Endothelial cell of umbilical vein (primary cell): ENCODE measurements around the gene ORM2. TPM values are rescaled to one million over a fixed set of nuclear protein-coding genes. Genes with fewer than 3 reads are reported as not detected.

Experiments
- BruUV-seq: library from RNA; stranded (reverse); fragments of 400-500 nt; replicated peaks from 2 replicates; lab custom pipeline; 2021; lab: Mats Ljungman, UMichigan
- CTCF ChIA-PET: fragments of 300-600, 350-600 bp; sonication (Branson Sonifier 250); formaldehyde crosslinking; loops from one replicate; lab custom pipeline; 2021; ENCODE audit warnings: antibody characterized with exemption, inconsistent platforms; lab: Charles Lee
- POLR2A ChIA-PET: fragments of 300-600, 350-600 bp; sonication (Branson Sonifier 250); formaldehyde crosslinking; loops from one replicate; lab custom pipeline; 2021; ENCODE audit warnings: antibody characterized with exemption, inconsistent platforms; lab: Charles Lee
- DNase-seq: peaks from one replicate; pipeline ENCODE4 v3.0.0-alpha.2; 2011; ENCODE audit warnings: low read depth, low spot score
- FAIRE-seq: peaks from 2 replicates; lab custom pipeline; 2011; peaks lifted over from hg19 to GRCh38; lab: Jason Lieb, UNC
- H2AFZ ChIP-seq: 2 replicates; pipeline ENCODE4 v1.6.0; 2012; ENCODE audit warnings: low read depth, low read length, control low read depth, inconsistent platforms
- H3K27ac ChIP-seq: 2 replicates; pipeline ENCODE4 v1.5.1; 2011; ENCODE audit warnings: low read depth, mild to moderate bottlenecking, control low read depth, low read length, moderate library complexity; ENCODE audit not compliant: insufficient read depth
- H3K27me3 ChIP-seq, 2 experiments: 2 replicates each; pipeline versions ENCODE4 v1.6.0 to v1.6.1; 2011; ENCODE audit warnings: low read length in 2 of 2, mixed read lengths in 1 of 2; ENCODE audit not compliant: control insufficient read depth in 2 of 2, insufficient read depth in 2 of 2
- H3K36me3 ChIP-seq, 2 experiments: 2 replicates in 1 of 2; 3 replicates in 1 of 2; pipeline ENCODE4 v1.5.1; 2011; ENCODE audit warnings: low read length in 2 of 2, mild to moderate bottlenecking in 1 of 2, moderate library complexity in 1 of 2; ENCODE audit not compliant: control insufficient read depth in 2 of 2, insufficient read depth in 2 of 2; ENCODE audit errors: extremely low read depth in 1 of 2
- H3K4me1 ChIP-seq: 3 replicates; pipeline ENCODE4 v1.5.1; 2011; ENCODE audit warnings: mild to moderate bottlenecking, low read length; ENCODE audit not compliant: control insufficient read depth, insufficient read depth; ENCODE audit errors: extremely low read depth
- H3K4me2 ChIP-seq: 2 replicates; pipeline ENCODE4 v1.6.1; 2011; ENCODE audit warnings: low read length, control low read depth, mixed read lengths; ENCODE audit not compliant: insufficient read depth
- H3K4me3 ChIP-seq, 3 experiments: fragments of 200-600 bp in 1 of 3; sonication (generic), shearing (Covaris generic) in 1 of 3; replicated peaks in 1 of 3; 2 replicates each; pipeline ENCODE4 v1.5.1; 2011 to 2016; ENCODE audit warnings: control low read depth in 3 of 3, low read length in 3 of 3, mild to moderate bottlenecking in 2 of 3, inconsistent platforms in 1 of 3, low read depth in 1 of 3, moderate library complexity in 1 of 3; ENCODE audit not compliant: insufficient read depth in 1 of 3
- H3K79me2 ChIP-seq: 2 replicates; pipeline ENCODE4 v1.6.0; 2012; ENCODE audit warnings: low read length, inconsistent platforms; ENCODE audit not compliant: control insufficient read depth, insufficient read depth
- H3K9ac ChIP-seq: replicated peaks from 2 replicates; pipeline ENCODE3; 2011; ENCODE audit warnings: low read length, control low read depth; ENCODE audit not compliant: insufficient read depth; ENCODE audit errors: extremely low read depth
- H3K9me1 ChIP-seq: replicated peaks from 3 replicates; pipeline ENCODE4 v1.6.0; 2011; ENCODE audit warnings: mild to moderate bottlenecking, low read length; ENCODE audit not compliant: control insufficient read depth, insufficient read depth; ENCODE audit errors: extremely low read depth
- H3K9me3 ChIP-seq: replicated peaks from 2 replicates; pipeline ENCODE4 v1.5.1; 2012; ENCODE audit warnings: low read length, inconsistent platforms; ENCODE audit not compliant: control insufficient read depth, insufficient read depth
- H4K20me1 ChIP-seq: replicated peaks from 2 replicates; pipeline ENCODE3; 2011; ENCODE audit warnings: mild to moderate bottlenecking, low read length; ENCODE audit not compliant: control insufficient read depth, insufficient read depth; ENCODE audit errors: extremely low read depth
- EZH2 ChIP-seq: IDR thresholded peaks from 2 replicates; pipeline ENCODE4 v1.6.1; 2012; ENCODE audit warnings: borderline replicate concordance, low read depth, mild to moderate bottlenecking, moderate library complexity, low read length, inconsistent platforms; ENCODE audit not compliant: severe bottlenecking
- JUN ChIP-seq: IDR thresholded peaks from 2 replicates; pipeline ENCODE4 v1.6.1; 2011; ENCODE audit warnings: borderline replicate concordance, low read depth; ENCODE audit not compliant: insufficient read length, insufficient read depth
- POLR2AphosphoS5 ChIP-seq: IDR thresholded peaks from 2 replicates; pipeline ENCODE4 v1.6.1; 2012; ENCODE audit warnings: low read depth, mild to moderate bottlenecking, control low read depth, low read length, moderate library complexity; ENCODE audit not compliant: insufficient read depth
- dilution Hi-C: fragments of 300-500 bp; cut with MboI; formaldehyde crosslinking; loops from one replicate; pipeline ENCODE4 v1.15.0; 2019; ENCODE audit warnings: low sequenced_read_pairs; ENCODE audit not compliant: extremely low pct_ligation_motif_present
- intact Hi-C: fragments of 100-400 bp; cut with micrococcal nuclease; formaldehyde crosslinking; loops from one replicate; pipeline ENCODE4 v1.10.0; 2022
- polyA plus RNA-seq, 4 experiments: library from polyadenylated mRNA; depleted of rRNA in 3 of 4; stranded (reverse) in 3 of 4; unstranded in 1 of 4; fragments of >200 nt; gene quantifications; 2 replicates each; pipeline versions ENCODE4 v1.2.1 to v1.2.3, GENCODE V29; 2011 to 2012; ENCODE audit warnings: missing spikeins in 1 of 4
- total RNA-seq: library from RNA; stranded (reverse); gene quantifications from 2 replicates; pipeline ENCODE4 v1.2.3, GENCODE V29; 2021
- TF ChIP-seq, protein P1 (sequence below): IDR thresholded peaks from 2 replicates; pipeline ENCODE4 v1.6.1; 2011; ENCODE audit not compliant: insufficient read depth, insufficient read length
- TF ChIP-seq, protein P2 (sequence below), 2 donors: IDR thresholded peaks; 1 replicate in 1 of 2; 2 replicates in 1 of 2; pipeline ENCODE4 v1.5.1; 2011; ENCODE audit warnings: low read length in 2 of 2, mild to moderate bottlenecking in 2 of 2, moderate library complexity in 2 of 2, control low read depth in 1 of 2, inconsistent platforms in 1 of 2, low read depth in 1 of 2; ENCODE audit not compliant: insufficient read depth in 1 of 2; ENCODE audit errors: extremely low read depth in 1 of 2

The ORM2 gene
- total and polyA plus RNA-seq, 2 donors (not counting 3 experiments of a cell fraction or from before 2014, with no cell fraction given): not detected

DNA sequence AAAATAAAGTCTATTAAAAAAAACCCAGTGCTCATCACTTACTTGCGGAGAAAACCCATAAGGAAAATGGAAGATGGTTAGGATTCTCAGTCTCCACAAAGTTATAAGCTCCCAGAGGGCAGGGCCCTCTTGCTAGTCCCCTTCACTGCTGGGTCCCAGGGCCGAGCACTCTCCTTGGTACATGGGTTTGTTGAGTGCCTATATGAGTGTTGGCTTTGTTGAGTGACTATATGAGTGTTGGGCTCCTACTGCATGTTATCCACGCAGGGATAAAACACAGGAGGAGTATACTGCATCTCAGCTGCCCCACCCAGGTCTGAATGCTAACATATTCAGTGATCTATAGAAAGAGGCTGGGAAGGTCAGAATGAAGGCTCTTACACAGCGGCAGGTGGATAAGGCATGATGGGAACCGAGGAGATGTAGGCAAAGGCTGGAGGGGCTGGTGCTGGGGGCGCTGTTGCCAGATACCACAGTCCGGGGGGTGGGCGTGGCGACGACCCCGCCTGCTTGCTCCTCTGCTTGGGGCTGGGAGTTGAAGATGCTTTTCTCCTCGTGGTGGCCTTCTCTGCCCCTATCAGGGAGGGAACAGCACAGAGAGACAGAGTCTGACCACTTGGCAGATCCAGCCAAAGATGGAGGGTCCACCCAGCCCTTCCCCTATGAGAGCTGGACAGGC, 11.6 kb downstream of the ORM2 start:
- Histone ChIP-seq H3K9me3 (no peaks in the 10 kb centered on the region), H3K4me2 (no peak overlapping the region), H3K27me3 (no peaks in the 10 kb centered on the region), H2AFZ (no peak overlapping the region), H3K9me1 (no peaks in the 10 kb centered on the region), H4K20me1 (no peaks in the 10 kb centered on the region), H3K36me3 (peaks cover 0 to 47% of the 10 kb centered on the region in 2 experiments), H3K27ac (no peak overlapping the region), H3K4me1 (no peaks in the 10 kb centered on the region), H3K9ac (no peak overlapping the region), H3K79me2 (no peaks in the 10 kb centered on the region), H3K4me3 (no peak overlapping the region)
- dilution Hi-C loops: no loop called here
- ChIA-PET CTCF (no interaction called here), POLR2A (no interaction called here)
- TF ChIP-seq, protein P1, sequence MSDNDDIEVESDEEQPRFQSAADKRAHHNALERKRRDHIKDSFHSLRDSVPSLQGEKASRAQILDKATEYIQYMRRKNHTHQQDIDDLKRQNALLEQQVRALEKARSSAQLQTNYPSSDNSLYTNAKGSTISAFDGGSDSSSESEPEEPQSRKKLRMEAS: no peak
- TF ChIP-seq POLR2AphosphoS5: no peak
- intact Hi-C loops: no loop called here
- no peak for FAIRE-seq
- no TSS peak for BruUV-seq
- DNase-seq: no peak

DNA sequence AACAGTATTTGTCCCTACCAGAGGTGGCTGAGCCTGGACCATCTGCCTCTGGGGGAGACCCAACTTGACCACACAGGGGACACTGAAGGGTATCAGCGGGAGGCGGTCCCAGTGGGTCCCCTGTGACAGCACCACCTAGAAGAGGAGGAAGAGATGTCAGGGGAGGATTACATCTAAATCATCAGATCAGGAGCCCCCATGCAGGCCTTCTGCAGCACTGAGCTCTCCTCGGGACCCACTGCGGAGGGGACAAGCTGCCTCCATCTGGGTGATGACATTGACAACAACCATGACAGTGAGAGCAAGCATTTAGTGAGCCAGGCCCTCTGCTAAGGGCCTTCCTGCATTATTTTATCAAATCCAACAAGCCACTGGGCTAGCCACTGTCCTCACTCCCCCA, 12.3 kb downstream of the ORM2 start:
- CTCF ChIA-PET: interaction anchor here (0.6 kb wide), 1 partner anchor 311 kb away, joined by 3 read pairs; no protein-coding TSS in a partner anchor
- intact Hi-C loops (no loop called here), dilution Hi-C loops (no loop called here)
- H3K27me3 ChIP-seq: no peaks in the 10 kb centered on the region
- TF ChIP-seq EZH2: no peak
- TF ChIP-seq, protein P2, sequence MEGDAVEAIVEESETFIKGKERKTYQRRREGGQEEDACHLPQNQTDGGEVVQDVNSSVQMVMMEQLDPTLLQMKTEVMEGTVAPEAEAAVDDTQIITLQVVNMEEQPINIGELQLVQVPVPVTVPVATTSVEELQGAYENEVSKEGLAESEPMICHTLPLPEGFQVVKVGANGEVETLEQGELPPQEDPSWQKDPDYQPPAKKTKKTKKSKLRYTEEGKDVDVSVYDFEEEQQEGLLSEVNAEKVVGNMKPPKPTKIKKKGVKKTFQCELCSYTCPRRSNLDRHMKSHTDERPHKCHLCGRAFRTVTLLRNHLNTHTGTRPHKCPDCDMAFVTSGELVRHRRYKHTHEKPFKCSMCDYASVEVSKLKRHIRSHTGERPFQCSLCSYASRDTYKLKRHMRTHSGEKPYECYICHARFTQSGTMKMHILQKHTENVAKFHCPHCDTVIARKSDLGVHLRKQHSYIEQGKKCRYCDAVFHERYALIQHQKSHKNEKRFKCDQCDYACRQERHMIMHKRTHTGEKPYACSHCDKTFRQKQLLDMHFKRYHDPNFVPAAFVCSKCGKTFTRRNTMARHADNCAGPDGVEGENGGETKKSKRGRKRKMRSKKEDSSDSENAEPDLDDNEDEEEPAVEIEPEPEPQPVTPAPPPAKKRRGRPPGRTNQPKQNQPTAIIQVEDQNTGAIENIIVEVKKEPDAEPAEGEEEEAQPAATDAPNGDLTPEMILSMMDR (IDR thresholded peaks at IDR 0.05; ENCODE audit: extremely low read depth in 1 of 2, insufficient read depth in 1 of 2, low read depth in 1 of 2, low read length in 2 of 2): no peak
- no peak for TF ChIP-seq JUN
- no peak overlapping the region for H3K4me3 ChIP-seq
- H3K27ac ChIP-seq: no peak overlapping the region
- BruUV-seq: no TSS peak
- H3K79me2 ChIP-seq: no peaks in the 10 kb centered on the region
- no peak overlapping the region for H3K4me2 ChIP-seq
- H4K20me1 ChIP-seq: no peaks in the 10 kb centered on the region
- H3K9me3 ChIP-seq: no peaks in the 10 kb centered on the region
- H3K9me1 ChIP-seq: no peaks in the 10 kb centered on the region
- DNase-seq (no peak), FAIRE-seq (no peak)
- no peak overlapping the region for H2AFZ ChIP-seq
- POLR2A ChIA-PET: no interaction called here
- no peaks in the 10 kb centered on the region for H3K4me1 ChIP-seq
- H3K36me3 ChIP-seq: peaks cover 4 to 46% of the 10 kb centered on the region in 2 experiments
- no peak overlapping the region for H3K9ac ChIP-seq
